Adrenal gland (tissue), 12 donors: ENCODE measurements around the gene D2HGDH. TPM values are rescaled to one million over a fixed set of nuclear protein-coding genes. Genes with fewer than 3 reads are reported as not detected.
A peak's percentile ranks its signal among the peaks of the same experiment; 100 is the strongest.

Source experiments
- DNase-seq, 7 donors: peaks; one replicate each; pipeline ENCODE4 v3.0.0-alpha.2; 2019 to 2020
- H3K27ac ChIP-seq, 5 donors: fragments of 200-600 bp; sonication (generic) in 4 of 5; 1 replicate in 3 of 5; 2 replicates in 2 of 5; pipeline versions ENCODE4 v1.5.1 to v1.8.0; 2016 to 2020; ENCODE audit warnings: mild to moderate bottlenecking in 1 of 5
- H3K27me3 ChIP-seq: fragments of 200-600 bp; 2 replicates; pipeline ENCODE4 v1.8.0; 2021
- H3K36me3 ChIP-seq, 2 donors: fragments of 200-600 bp; replicated peaks in 1 of 2; 1 replicate in 1 of 2; 2 replicates in 1 of 2; pipeline versions ENCODE4 v1.5.1 to v1.8.0; 2018 to 2022
- H3K4me1 ChIP-seq, 2 donors: fragments of 200-600 bp; replicated peaks in 1 of 2; 1 replicate in 1 of 2; 2 replicates in 1 of 2; pipeline versions ENCODE4 v1.5.1 to v1.8.0; 2018 to 2021
- H3K4me3 ChIP-seq, 4 donors: fragments of 200-600 bp; sonication (generic) in 3 of 4; one replicate each; pipeline ENCODE4 v1.5.1; 2016 to 2018
- H3K9me3 ChIP-seq, 3 donors: fragments of 200-600 bp; sonication (generic) in 1 of 3; replicated peaks in 1 of 3; 1 replicate in 2 of 3; 2 replicates in 1 of 3; pipeline versions ENCODE4 v1.5.1 to v1.8.0; 2016 to 2021
- CTCF ChIP-seq, 6 experiments: fragments of 450-650 bp in 4 of 6; fragments of 200-600 bp in 2 of 6; sonication (generic) in 1 of 6; IDR thresholded peaks; 1 replicate in 5 of 6; 2 replicates in 1 of 6; pipeline versions ENCODE4 v1.5.1 to v1.8.0; 2016 to 2021; ENCODE audit warnings: antibody characterized with exemption in 6 of 6, mild to moderate bottlenecking in 2 of 6, moderate library complexity in 1 of 6
- POLR2A ChIP-seq, 2 donors: fragments of 450-650 bp; IDR thresholded peaks; one replicate each; pipeline ENCODE4 v1.6.1; 2017; ENCODE audit warnings: antibody characterized with exemption in 2 of 2, mild to moderate bottlenecking in 2 of 2, moderate library complexity in 1 of 2
- WGBS, 4 donors: extraction: QIAGEN DNeasy Blood & Tissue Kit in 2 of 4; methylation state at CpG; one replicate each; pipeline versions ENCODE4 v1.1.5 to v1.1.7; 2013 to 2017; 5-methylcytosine and 5-hydroxymethylcytosine counted together
- intact Hi-C, 2 donors: fragments of 100-400 bp; cut with DNase I; formaldehyde crosslinking; loops; one replicate each; pipeline versions ENCODE4 v1.14.1 to v1.15.0; 2022 to 2023
- polyA plus RNA-seq, 3 donors: library from polyadenylated mRNA; stranded (reverse); fragments of 200-250 nt in 2 of 3; fragments of 350-450 nt in 1 of 3; fragmentation: Illumina TruSeq in 1 of 3; extraction: RNeasy Lipid Tissue Mini Kit (QIAGEN cat#74804) in 1 of 3; gene quantifications; one replicate each; pipeline ENCODE4 v1.2.3, GENCODE V29; 2013 to 2014
- total RNA-seq, 9 donors: library from RNA; depleted of rRNA in 4 of 9; stranded (reverse); fragments of >200 nt in 4 of 9; fragments of 120-200 nt in 1 of 9; fragmentation: NEBNext Ultra II Directional in 1 of 9; extraction: Animal tissue kit (Norgen Biotek cat#: 25700) in 1 of 9; gene quantifications; one replicate each; pipeline versions ENCODE4 v1.1.0 to v1.2.4, GENCODE V29; 2013 to 2023
- donor health status: healthy with polysubstance abuse.
- donor health status: Bipolar disorder and iron deficiency.
- donor health status: DM: yes; HTN: yes; CAD: no.
- donor health status: DM: no; HTN: no; CAD: no.
- donor health status: DM: no; HTN: no; CAD: no.
- donor health status: DM: yes; HTN: yes; CAD: no.

The D2HGDH gene
- total and polyA plus RNA-seq, 12 donors: 4.3 to 131 (median 38.1) TPM

- intact Hi-C loops: no loop called here
- H3K27ac ChIP-seq: peak overlapping the region in 4 of 5 donors; percentile 79 to 98 (median 85)
- 1 to 5% (median 4%) methylated on average over 12 to 17 of the region's 17 CpGs for WGBS, 4 donors
Observed at GRCh38 chr2:241701149-241701398, 33.4 kb upstream of the D2HGDH start.

DNA sequence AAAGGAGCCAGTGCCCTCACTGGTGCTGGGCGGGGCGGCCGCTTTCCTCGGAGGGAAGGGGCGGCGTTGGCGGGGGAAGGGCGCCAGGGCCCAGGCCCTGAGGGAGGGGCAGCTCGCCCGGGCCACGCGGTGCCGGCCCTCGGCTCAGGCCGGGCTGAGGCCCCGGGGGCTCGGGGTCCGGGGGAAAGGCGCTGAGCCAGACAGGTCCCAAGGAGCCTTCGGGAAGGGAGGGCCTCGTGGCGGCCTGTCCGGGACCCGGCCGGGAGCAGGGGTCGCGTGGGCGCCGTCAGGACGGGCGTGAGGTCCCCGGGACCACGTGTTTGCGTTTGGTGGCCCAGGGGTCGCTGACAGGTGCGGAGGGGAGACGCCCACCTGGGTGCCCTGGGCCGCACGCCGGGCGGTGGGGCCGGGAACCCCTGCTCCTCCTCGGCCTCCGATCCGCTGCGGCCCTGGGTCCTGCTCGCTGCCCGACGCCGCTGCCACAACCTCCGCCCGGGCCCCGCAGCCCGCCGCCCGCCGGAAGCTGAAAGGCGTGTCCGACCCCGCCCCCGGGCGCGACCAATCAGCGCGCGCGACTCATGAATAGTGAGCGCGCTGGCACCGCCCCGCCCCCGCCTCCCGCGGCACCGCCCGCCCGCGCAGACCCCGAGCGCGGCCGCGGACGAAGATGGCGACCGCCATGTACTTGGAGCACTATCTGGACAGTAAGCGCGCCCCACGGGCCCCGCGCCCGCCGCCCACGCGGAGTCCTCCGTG is 32.9 kb upstream of the D2HGDH start, which contains the start of gene ING5:
ING5 (plus strand) TSS at position 641 of the 756 bp plus-strand sequence; CDS start at position 668, 27 bp downstream.
- no peaks in the 10 kb centered on the region for H3K9me3 ChIP-seq
- peaks cover 0 to 13% of the 10 kb centered on the region in 2 donors for H3K4me1 ChIP-seq
- DNase-seq: peak; percentile 95 to 99 (median 97)
- H3K27me3 ChIP-seq: no peaks in the 10 kb centered on the region
- peaks cover 0 to 12% of the 10 kb centered on the region in 2 donors for H3K36me3 ChIP-seq
- TF ChIP-seq CTCF (IDR thresholded peaks at IDR 0.05): peak in 1 of 6 experiments; percentile 33
- peak; percentile 8 to 75 for TF ChIP-seq POLR2A (IDR thresholded peaks at IDR 0.05)
- H3K4me3 ChIP-seq: peak within 1 kb of the TSS; percentile 37 to 93 (median 54)
- 0 to 1% (median 0%) methylated on average over 8 to 96 of the region's 96 CpGs for WGBS, 4 donors
- peak within 1 kb of the TSS in 4 of 5 donors; percentile 79 to 98 (median 85) for H3K27ac ChIP-seq
- intact Hi-C loops: no loop called here

More at GRCh38 chr2:241701149-241701398, 33.4 kb upstream of the D2HGDH start:
- peak in 1 of 7 donors; percentile 89 for DNase-seq
- Histone ChIP-seq H3K4me3 (peak overlapping the region in 2 of 4 donors; percentile 46 to 93), H3K9me3 (no peaks in the 10 kb centered on the region), H3K27me3 (no peaks in the 10 kb centered on the region), H3K4me1 (peaks cover 0 to 13% of the 10 kb centered on the region in 2 donors), H3K36me3 (peaks cover 0 to 7% of the 10 kb centered on the region in 2 donors)
- TF ChIP-seq POLR2A (IDR thresholded peaks at IDR 0.05) (no peak), CTCF (IDR thresholded peaks at IDR 0.05) (peak in 4 of 6 experiments; percentile 36 to 51 (median 38))

GRCh38 chr2:241702155-241703031 is 32.0 kb upstream of the D2HGDH start:
- Histone ChIP-seq H3K9me3 (no peaks in the 10 kb centered on the region), H3K4me1 (peaks cover 0 to 13% of the 10 kb centered on the region in 2 donors), H3K36me3 (peaks cover 0 to 20% of the 10 kb centered on the region in 2 donors), H3K27ac (peak overlapping the region in 4 of 5 donors; percentile 79 to 98 (median 85)), H3K27me3 (no peaks in the 10 kb centered on the region), H3K4me3 (peak overlapping the region; percentile 22 to 93 (median 45))
- peak in 5 of 6 experiments; percentile 22 to 51 (median 31) for TF ChIP-seq CTCF (IDR thresholded peaks at IDR 0.05)
- no peak for TF ChIP-seq POLR2A (IDR thresholded peaks at IDR 0.05)
- WGBS, 4 donors: 0 to 7% (median 1%) methylated on average over 5 to 96 of the region's 98 CpGs
- intact Hi-C loops: no loop called here
- DNase-seq: peak; percentile 79 to 90 (median 84)
